ENCODE data around the gene ESPN.

Gene ESPN

GRCh38 chr1:6501279-6501813, 76.8 kb downstream of the ESPN start:
- DNase-seq, result no peak

- DNase-seq, result no peak
These were observed 77.7 kb downstream of the ESPN start for GRCh38 chr1:6502000-6502891.

GRCh38 chr1:6503884-6504602, 79.5 kb downstream of the ESPN start:
- no peak for DNase-seq

- no peak for DNase-seq
These were observed 80.3 kb downstream of the ESPN start for GRCh38 chr1:6504887-6505286.

GRCh38 chr1:6505367-6506209, 81.0 kb downstream of the ESPN start:
- DNase-seq, result no peak

GRCh38 chr1:6506210-6507036, 81.8 kb downstream of the ESPN start:
- DNase-seq, result no peak

- DNase-seq, result peak; percentile 47
These were observed 82.5 kb downstream of the ESPN start for GRCh38 chr1:6507037-6507428.

GRCh38 chr1:6507461-6507911, 82.9 kb downstream of the ESPN start:
- DNase-seq, result no peak

GRCh38 chr1:6508154-6508815, 83.7 kb downstream of the ESPN start:
- no peak for DNase-seq

- DNase-seq, result no peak
These were observed 84.2 kb downstream of the ESPN start for GRCh38 chr1:6508816-6509189.

- DNase-seq, result no peak
These were observed 84.8 kb downstream of the ESPN start for GRCh38 chr1:6509220-6509918.

- DNase-seq, result no peak
These were observed 85.3 kb downstream of the ESPN start for GRCh38 chr1:6509919-6510291.

GRCh38 chr1:6510493-6510892, 85.9 kb downstream of the ESPN start:
- no peak for DNase-seq
